Stimulated activated naive CD4-positive, alpha-beta T cell (primary cell): ENCODE measurements around the gene MINK1.
A peak's percentile ranks its signal among the peaks of the same experiment; 100 is the strongest.

Source experiments
- DNase-seq, 6 experiments: peaks; one replicate each; lab custom pipeline; 2025; lab: John Stamatoyannopoulos, UW

Gene MINK1

DNA sequence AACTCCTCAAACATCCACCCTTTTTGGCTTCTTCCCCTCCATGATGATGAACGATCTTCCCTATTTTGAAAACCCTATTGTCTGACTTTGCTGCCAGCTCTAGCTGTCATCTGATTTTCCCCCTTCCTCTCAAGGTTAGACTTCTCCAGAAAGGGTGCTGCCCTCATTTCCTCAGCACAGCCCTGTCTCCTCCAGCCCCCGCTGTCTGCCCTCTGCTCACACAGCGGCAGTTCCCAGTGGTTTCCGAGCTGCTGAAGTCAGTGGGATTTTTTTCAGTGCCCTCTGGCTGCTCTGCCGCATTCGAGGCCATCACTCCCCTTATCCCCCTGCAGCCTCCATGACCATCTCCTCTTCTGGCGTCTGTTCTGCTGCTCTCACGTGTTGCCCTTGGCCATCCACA is 39.6 kb downstream of the MINK1 start:
- DNase-seq, result no peak

DNA sequence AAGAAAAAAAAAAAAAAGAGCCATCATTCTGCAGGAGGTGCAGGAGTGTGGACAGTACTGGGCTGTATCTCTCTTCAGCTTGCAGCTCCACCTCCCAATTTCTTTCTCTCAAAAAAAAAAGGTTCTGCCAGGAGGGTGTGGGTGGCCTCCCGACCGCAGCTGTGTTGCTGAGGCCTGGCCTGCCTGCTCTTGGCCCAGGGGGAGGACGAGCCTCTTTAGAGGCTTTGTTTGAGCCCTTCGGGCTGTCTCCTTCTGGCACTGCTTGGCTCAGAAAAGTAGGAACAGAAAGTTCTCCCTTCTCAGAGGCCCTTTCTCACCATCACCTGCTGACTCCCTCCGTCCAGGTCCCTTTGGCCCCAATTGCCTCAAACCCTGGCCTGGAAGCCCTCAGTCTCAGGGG is 43.9 kb downstream of the MINK1 start:
- DNase-seq, result no peak

DNA sequence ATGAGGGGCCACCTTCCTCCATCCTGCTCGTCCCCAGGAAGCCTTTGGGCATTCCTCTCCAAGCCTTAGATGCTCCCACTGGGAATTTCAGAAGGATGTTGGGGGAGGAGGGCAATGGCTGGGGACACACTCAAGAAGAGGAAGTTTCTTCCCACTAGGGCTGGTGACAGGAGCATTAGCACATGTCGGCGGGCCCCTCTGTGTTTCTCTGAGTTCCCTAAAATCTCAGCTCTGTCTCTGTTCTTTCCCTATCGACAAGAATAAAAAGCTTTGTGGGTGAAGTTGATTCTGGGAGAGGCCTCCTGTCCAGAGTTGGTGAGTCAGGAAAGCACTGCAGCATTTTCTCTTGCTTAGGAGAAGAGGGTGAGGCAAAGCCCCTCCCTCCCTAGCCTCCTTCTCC is 46.5 kb downstream of the MINK1 start:
- no peak for DNase-seq

DNA sequence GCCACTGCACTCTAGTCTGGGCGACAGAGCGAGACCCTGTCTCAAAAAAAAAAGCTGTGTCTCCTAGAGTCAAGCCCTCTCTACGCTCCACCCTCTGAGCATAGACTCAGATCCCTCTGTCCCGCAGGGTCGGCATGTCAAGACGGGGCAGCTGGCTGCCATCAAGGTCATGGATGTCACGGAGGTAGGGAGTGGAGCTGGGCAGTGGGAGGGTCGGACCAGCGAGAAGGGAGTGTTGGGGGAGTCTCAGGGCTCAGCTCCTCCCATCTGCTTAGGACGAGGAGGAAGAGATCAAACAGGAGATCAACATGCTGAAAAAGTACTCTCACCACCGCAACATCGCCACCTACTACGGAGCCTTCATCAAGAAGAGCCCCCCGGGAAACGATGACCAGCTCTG is 47.7 kb downstream of the MINK1 start:
- DNase-seq, result no peak

DNA sequence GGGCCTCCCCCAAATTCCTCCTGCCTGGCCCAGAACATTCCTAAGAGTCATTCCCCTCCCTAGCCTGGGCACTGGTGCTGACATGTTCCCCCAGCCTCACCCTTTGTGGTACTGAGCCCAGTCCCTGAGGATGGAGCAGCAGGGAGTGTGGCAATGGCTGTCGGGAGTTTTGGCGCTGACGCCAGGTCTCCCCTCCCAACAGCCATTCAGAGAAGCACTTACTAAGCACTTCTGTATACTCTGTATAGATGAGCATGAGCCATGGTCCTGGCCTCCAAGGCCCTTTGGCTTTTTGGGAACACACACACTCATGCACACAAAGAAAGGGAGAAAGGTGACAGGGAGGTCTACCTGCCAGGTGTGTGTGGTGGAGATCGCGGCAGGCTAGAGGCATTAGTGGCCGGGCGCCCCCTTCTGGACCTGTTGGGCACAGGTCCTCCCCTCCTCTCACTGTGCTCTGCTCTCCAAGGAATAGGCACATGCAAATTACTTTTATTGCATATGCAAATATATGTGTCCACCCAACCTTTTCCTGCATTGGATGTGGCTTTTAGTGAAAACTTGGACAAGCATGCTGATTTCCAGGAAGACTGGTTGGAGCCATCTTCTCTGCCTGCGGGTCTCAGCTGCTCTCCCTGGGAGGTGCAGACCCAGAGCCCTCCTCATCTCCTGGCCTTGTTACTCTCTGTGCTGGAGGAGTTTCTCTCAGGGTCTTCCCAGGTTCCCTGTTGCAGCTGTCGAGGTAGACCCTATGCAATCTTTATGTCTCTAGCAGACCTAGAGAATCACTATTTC is 48.8 kb downstream of the MINK1 start:
- peak; percentile 21 to 75 (median 52) for DNase-seq

DNA sequence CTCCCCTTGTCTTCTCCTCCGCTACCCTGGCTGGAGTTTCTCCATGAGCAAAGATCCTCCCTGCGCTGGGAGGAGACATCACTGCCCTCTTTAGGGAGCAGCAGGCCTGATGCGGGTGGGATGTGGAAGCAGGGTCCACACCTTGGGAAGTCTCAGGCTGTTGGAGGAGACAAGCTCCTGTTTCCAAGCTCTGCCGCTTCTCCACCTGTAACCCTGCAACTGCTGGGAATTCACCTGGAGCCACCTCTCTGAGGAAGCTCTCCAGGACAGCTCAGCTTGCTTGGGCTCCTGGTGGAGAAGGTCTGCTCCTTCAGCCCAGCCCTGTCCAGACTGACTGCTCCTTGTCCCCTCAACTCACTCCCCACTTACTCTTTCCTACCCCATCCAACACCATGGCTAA is 51.3 kb downstream of the MINK1 start:
- no peak for DNase-seq

DNA sequence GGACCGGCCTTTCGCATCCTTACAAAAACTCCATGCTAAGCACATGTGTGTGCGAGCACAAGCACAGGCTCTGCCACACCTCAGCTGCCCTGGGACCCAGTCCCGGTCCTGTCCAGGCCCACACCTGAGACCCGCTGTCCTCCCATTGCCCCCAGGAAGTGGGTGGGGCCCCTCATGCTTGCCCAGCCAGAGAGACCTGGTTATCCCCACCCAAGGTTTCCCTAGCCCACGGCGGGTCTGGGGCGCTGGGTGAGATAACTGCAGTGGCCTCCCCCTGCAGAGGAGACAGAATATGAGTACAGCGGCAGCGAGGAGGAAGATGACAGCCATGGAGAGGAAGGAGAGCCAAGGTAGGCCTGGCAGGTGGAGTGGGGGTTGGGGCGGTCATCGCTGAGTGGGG is 53.7 kb downstream of the MINK1 start:
- no peak for DNase-seq

DNA sequence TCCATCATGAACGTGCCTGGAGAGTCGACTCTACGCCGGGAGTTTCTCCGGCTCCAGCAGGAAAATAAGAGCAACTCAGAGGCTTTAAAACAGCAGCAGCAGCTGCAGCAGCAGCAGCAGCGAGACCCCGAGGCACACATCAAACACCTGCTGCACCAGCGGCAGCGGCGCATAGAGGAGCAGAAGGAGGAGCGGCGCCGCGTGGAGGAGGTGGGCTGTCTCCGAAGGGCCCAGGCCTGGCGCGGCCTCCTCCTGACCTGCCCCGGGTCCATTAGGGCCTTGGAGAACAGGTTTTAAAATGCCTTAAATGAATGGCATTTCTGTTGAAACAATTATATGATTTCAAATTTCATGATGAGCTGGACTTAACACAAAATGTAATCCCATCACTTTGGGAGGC is 54.4 kb downstream of the MINK1 start:
- no peak for DNase-seq

DNA sequence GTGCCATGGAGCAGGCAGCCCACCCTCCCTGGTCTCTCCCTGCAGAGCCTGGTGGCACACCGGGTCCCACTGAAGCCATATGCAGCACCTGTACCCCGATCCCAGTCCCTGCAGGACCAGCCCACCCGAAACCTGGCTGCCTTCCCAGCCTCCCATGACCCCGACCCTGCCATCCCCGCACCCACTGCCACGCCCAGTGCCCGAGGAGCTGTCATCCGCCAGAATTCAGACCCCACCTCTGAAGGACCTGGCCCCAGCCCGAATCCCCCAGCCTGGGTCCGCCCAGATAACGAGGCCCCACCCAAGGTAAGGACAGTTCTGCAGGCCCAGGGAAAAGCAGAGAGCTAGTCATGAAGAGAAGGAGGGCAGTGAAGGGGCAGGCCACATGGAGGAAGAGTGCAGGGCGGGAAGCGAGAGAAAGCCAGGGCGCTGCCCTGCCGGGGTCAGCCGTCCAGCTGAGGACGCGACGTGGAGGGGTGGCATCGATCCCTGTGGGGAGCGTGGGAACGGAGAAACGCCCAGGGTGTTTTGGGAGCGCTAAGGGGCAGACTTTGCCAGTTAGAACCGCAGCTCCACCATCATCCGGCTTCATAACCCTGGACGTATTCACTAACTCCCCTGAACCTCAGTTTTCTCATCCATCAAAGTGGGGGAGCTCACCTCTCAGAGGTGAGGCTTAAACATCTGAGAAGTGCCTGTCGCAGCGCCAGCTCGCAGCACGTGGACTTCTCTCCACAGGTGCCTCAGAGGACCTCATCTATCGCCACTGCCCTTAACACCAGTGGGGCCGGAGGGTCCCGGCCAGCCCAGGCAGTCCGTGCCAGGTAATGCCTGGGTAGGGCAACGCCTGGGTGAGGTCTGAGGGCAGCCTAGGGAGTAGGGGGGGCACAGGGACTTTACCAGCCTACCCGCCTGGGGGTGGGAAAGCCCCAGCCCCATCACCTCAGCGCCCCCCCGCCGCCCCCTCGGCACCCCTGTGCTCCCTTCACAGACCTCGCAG is 58.6 kb downstream of the MINK1 start:
- DNase-seq, result no peak

DNA sequence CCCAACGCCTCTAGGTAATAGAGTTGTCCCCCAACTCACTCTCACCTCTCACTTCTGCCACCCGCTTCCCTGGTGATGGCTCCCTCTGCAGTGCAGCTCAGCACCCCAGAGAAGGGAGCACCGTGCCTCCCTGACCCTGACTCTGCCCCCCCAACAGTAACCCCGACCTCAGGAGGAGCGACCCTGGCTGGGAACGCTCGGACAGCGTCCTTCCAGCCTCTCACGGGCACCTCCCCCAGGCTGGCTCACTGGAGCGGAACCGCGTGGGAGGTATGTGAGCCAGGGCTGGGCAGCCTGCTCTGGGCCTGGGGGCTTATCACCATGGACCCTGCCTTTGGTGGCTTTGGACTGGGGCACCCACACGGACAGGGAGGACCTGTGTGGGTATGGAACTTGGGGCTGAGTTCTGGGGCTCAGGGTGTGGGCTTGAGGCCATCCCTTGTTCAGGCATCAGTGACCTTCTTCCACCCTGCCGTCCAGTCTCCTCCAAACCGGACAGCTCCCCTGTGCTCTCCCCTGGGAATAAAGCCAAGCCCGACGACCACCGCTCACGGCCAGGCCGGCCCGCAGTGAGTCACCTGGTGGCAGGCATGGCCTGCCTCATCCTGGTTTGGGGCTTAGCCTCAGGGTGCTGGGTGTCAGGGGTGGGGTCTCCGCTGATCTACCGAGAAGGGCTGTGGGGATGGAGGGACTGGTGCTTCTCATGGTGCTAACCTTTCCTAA is 59.5 kb downstream of the MINK1 start:
- DNase-seq, result no peak

DNA sequence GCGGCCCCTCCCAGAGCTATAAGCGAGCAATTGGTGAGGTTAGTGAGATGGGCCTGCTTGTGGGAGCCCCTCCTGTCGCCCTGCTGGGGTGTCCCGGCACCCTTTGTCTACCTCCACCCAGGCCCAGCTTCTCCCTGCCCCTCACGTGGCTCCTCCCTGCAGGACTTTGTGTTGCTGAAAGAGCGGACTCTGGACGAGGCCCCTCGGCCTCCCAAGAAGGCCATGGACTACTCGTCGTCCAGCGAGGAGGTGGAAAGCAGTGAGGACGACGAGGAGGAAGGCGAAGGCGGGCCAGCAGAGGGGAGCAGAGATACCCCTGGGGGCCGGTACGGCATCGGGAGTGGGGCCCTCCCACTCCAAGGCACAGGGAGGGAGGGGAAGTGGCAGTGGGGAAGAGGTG is 60.1 kb downstream of the MINK1 start:
- no peak for DNase-seq

DNA sequence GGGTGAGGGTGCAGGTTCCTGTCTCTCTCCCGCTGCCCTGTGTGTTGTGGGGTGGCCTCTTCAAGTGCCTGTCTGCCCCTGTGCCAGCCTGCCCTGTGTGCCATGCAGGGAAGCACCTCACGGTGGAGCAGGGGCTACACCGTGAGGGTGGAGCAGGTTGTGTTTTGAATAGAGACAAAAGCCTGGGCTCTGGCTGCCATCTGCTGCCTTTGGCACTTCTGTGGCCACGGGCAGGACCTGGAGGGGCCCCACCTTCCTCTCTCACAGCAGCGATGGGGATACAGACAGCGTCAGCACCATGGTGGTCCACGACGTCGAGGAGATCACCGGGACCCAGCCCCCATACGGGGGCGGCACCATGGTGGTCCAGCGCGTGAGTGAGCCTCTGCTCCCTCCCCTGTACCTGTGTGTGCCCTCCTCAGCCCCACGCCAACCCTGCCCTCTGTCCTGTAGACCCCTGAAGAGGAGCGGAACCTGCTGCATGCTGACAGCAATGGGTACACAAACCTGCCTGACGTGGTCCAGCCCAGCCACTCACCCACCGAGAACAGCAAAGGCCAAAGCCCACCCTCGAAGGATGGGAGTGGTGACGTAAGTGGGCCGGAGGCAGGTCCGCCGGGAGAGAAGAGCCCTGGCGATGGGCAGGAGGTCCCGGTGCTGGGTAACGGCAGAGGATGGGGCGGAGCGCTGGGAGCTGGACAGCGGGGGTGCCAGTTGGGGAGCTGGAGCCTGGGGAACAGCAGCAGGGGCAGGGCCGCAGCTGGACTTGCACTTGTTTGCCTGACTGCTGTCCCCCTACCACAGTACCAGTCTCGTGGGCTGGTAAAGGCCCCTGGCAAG is 60.8 kb downstream of the MINK1 start:
- DNase-seq, result no peak

DNA sequence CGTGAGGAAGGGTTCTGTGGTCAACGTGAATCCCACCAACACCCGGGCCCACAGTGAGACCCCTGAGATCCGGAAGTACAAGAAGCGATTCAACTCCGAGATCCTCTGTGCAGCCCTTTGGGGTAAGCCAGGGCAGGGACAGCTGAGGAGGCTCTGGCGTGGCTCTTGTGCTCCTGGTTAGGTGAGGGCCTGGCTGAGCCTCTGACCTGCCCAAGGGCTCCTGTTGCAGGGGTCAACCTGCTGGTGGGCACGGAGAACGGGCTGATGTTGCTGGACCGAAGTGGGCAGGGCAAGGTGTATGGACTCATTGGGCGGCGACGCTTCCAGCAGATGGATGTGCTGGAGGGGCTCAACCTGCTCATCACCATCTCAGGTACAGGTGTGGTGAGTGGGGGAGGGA is 62.0 kb downstream of the MINK1 start:
- no peak for DNase-seq

DNA sequence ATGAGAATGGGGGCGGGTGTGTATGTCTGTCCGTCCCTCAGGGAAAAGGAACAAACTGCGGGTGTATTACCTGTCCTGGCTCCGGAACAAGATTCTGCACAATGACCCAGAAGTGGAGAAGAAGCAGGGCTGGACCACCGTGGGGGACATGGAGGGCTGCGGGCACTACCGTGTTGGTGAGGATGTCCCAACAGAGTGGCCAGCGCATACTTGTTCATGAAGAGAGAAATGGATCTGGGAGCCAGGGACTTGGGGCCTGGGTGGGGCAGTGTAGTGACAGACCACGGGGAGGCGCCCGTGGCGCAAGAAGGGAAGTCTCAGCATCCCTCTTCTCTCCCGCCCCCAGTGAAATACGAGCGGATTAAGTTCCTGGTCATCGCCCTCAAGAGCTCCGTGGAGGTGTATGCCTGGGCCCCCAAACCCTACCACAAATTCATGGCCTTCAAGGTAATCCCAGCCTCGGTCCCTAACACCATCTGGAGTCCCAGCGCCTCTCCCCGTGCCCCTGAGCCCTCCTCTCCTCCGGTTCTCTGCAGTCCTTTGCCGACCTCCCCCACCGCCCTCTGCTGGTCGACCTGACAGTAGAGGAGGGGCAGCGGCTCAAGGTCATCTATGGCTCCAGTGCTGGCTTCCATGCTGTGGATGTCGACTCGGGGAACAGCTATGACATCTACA is 62.7 kb downstream of the MINK1 start:
- DNase-seq, result no peak

DNA sequence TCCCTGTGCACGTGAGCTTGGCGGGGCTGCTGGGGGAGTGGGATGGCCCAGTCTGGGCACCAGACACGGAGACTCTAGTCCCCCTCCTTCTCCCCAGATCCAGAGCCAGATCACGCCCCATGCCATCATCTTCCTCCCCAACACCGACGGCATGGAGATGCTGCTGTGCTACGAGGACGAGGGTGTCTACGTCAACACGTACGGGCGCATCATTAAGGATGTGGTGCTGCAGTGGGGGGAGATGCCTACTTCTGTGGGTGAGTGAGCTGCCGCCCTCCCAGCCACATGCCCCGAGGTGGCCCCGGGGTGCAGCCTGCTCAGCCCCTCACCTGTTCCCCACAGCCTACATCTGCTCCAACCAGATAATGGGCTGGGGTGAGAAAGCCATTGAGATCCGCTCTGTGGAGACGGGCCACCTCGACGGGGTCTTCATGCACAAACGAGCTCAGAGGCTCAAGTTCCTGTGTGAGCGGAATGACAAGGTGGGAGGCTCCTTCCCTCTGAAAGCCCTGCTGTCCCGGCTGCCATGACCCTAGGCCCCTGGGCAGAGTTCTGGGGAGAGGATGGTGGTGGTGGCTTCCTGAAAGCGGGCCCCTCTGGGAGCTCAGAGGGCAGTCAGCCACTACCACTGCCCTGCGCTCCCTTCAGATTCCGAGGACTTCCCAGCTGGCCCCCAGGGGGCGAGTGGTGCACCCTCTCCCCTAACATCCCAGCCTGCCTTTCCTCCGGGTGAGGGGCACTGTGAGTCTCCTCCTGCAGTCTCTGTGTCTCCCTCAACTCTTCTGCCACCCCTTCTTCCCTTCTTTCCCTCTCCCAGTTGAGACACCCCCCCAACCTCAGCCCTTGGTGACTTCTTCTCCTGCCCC is 63.4 kb downstream of the MINK1 start:
- no peak for DNase-seq

DNA sequence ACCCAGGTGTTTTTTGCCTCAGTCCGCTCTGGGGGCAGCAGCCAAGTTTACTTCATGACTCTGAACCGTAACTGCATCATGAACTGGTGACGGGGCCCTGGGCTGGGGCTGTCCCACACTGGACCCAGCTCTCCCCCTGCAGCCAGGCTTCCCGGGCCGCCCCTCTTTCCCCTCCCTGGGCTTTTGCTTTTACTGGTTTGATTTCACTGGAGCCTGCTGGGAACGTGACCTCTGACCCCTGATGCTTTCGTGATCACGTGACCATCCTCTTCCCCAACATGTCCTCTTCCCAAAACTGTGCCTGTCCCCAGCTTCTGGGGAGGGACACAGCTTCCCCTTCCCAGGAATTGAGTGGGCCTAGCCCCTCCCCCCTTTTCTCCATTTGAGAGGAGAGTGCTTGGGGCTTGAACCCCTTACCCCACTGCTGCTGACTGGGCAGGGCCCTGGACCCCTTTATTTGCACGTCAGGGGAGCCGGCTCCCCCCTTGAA is 64.1 kb downstream of the MINK1 start:
- no peak for DNase-seq

DNA sequence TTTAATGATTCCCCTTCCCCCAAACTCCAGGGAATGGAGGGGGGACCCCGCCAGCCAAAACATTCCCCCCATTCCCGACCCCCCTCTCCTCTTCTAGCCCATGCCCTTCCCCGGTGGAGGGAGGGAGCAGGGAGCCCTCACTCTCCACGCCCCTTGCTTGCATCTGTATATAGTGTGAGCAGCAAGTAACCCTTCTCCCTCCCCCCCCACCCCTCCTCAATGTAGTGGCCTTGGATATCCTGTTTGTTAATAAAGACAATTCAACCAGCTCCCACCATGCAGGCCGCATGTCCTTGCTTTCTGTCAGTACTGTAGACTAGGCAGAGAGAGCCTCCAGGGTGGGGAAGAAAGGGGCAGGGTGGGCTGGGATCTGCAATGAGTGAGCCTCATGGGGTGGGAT is 64.6 kb downstream of the MINK1 start:
- DNase-seq, result no peak

DNA sequence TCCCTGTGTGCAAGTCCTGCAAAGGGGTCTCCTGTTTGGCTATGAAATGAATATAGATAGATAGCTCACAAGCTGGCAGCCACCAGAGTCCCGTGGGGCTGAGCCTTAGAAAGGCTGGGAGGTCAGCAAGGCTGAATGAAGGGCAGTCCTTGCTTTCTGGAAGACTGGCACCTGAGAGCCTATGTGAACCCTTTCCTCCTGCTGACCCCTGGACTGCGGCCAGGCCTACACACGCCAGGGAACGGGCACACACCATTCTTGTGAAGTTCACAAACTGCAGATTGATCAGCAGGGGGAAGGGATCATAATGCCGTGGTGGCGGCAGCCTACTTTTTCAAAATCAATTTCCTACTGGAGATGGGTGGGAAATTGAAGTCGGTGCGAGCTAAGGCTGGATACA is 65.2 kb downstream of the MINK1 start:
- DNase-seq, result peak in 1 of 6 experiments; percentile 11

DNA sequence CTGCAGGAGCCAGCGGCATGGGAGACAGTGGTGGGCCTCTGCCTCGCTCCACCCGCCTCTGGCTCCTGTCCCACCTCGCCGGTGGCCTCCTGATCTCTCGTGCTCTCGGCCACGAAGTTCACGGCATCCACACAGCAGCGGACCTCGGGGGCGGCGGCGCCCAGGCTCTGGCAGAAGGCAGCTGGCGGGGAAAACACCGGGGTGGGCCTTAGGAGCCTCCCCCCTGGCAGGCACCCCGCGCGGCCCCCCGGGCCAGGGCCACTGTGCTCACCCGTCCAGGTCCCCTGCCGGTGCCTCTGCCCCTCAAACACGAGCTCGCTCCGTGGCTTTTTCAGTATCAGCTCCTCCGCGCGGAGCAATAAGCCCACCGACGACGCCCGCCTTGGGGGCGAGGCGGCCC is 65.8 kb downstream of the MINK1 start:
- DNase-seq, result no peak
